ENCODE data around the gene CYP2J2. TPM values are rescaled to one million over a fixed set of nuclear protein-coding genes. Genes with fewer than 3 reads are reported as not detected.

Gene CYP2J2
- total RNA-seq, 1 experiment from 2014 or later, result 1.1 TPM

GRCh38 chr1:59917026-59917784, 9.4 kb downstream of the CYP2J2 start:
- Histone ChIP-seq H3K4me3 (replicated peaks in 1 of 2; ENCODE audit: low read depth in 1 of 2, low read length in 2 of 2) (no peak overlapping the region), H3K9ac (ENCODE audit: low read length) (no peak overlapping the region), H3K4me1 (ENCODE audit: control insufficient read depth in 1 of 2, insufficient read depth in 2 of 2, low read length in 2 of 2) (no peaks in the 10 kb centered on the region), H4K20me1 (ENCODE audit: insufficient read depth) (no peaks in the 10 kb centered on the region), H2AFZ (ENCODE audit: low read depth, low read length, poor library complexity, severe bottlenecking) (no peak overlapping the region), H3K27me3 (ENCODE audit: insufficient read depth, low read length) (no peaks in the 10 kb centered on the region), H3K27ac (ENCODE audit: low read depth, low read length) (no peak overlapping the region), H3K9me3 (ENCODE audit: control insufficient read depth in 1 of 2, insufficient read depth in 1 of 2, low read depth in 1 of 2, low read length in 2 of 2) (no peaks in the 10 kb centered on the region), H3K79me2 (ENCODE audit: insufficient read depth, low read length) (no peaks in the 10 kb centered on the region), H3K4me2 (ENCODE audit: low read length) (no peak overlapping the region), H3K36me3 (ENCODE audit: control insufficient read depth in 1 of 2, insufficient read depth in 2 of 2, low read length in 2 of 2) (no peaks in the 10 kb centered on the region), H3K9me2 (ENCODE audit: insufficient read depth) (no peaks in the 10 kb centered on the region)
- intact Hi-C loops (cut with micrococcal nuclease), result no loop called here
- DNase-seq (ENCODE audit: low read depth, low spot score) (no peak), ATAC-seq (no peak)
- POLR2A ChIA-PET, result no interaction called here
- TF ChIP-seq POLR2AphosphoS5 (IDR thresholded peaks at IDR 0.05; ENCODE audit: low read depth, low read length) (no peak), CBX3 (IDR thresholded peaks at IDR 0.05; ENCODE audit: low read depth) (no peak), ELF1 (IDR thresholded peaks at IDR 0.05; ENCODE audit: borderline replicate concordance, low read depth) (no peak), CTCF (IDR thresholded peaks at IDR 0.05 in 2 of 3, conservative IDR thresholded peaks at IDR 0.05 in 1 of 3; ENCODE audit: borderline replicate concordance in 1 of 3, insufficient read depth in 1 of 3, low read depth in 2 of 3, low read length in 2 of 3) (no peak), ZNF274 (IDR thresholded peaks at IDR 0.05; ENCODE audit: low read depth, low read length) (no peak), RAD21 (IDR thresholded peaks at IDR 0.05; ENCODE audit: low read depth) (no peak), CEBPB (IDR thresholded peaks at IDR 0.05; ENCODE audit: low read depth) (no peak), FOSL1 (IDR thresholded peaks at IDR 0.05; ENCODE audit: low read depth) (no peak), SRF (IDR thresholded peaks at IDR 0.05; ENCODE audit: low read depth) (no peak), POLR2A (IDR thresholded peaks at IDR 0.05; ENCODE audit: borderline replicate concordance, extremely low read depth, insufficient read depth, insufficient read length) (no peak), EZH2phosphoT487 (IDR thresholded peaks at IDR 0.05; ENCODE audit: borderline replicate concordance) (no peak), TCF7L2 (IDR thresholded peaks at IDR 0.05; ENCODE audit: borderline replicate concordance, extremely low read depth, insufficient read depth, insufficient read length) (no peak), ZBTB33 (IDR thresholded peaks at IDR 0.05; ENCODE audit: extremely low read depth, insufficient replicate concordance, low read length) (no peak), SIN3A (IDR thresholded peaks at IDR 0.05; ENCODE audit: low read depth) (no peak), SP1 (IDR thresholded peaks at IDR 0.05; ENCODE audit: low read depth) (no peak), ZFX (IDR thresholded peaks at IDR 0.05) (no peak)
- TF ChIP-seq, protein P1, sequence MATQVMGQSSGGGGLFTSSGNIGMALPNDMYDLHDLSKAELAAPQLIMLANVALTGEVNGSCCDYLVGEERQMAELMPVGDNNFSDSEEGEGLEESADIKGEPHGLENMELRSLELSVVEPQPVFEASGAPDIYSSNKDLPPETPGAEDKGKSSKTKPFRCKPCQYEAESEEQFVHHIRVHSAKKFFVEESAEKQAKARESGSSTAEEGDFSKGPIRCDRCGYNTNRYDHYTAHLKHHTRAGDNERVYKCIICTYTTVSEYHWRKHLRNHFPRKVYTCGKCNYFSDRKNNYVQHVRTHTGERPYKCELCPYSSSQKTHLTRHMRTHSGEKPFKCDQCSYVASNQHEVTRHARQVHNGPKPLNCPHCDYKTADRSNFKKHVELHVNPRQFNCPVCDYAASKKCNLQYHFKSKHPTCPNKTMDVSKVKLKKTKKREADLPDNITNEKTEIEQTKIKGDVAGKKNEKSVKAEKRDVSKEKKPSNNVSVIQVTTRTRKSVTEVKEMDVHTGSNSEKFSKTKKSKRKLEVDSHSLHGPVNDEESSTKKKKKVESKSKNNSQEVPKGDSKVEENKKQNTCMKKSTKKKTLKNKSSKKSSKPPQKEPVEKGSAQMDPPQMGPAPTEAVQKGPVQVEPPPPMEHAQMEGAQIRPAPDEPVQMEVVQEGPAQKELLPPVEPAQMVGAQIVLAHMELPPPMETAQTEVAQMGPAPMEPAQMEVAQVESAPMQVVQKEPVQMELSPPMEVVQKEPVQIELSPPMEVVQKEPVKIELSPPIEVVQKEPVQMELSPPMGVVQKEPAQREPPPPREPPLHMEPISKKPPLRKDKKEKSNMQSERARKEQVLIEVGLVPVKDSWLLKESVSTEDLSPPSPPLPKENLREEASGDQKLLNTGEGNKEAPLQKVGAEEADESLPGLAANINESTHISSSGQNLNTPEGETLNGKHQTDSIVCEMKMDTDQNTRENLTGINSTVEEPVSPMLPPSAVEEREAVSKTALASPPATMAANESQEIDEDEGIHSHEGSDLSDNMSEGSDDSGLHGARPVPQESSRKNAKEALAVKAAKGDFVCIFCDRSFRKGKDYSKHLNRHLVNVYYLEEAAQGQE (IDR thresholded peaks at IDR 0.05; ENCODE audit: low read depth), result no peak
- TF ChIP-seq, protein P2, sequence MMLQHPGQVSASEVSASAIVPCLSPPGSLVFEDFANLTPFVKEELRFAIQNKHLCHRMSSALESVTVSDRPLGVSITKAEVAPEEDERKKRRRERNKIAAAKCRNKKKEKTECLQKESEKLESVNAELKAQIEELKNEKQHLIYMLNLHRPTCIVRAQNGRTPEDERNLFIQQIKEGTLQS (IDR thresholded peaks at IDR 0.05), result no peak
- CTCF ChIA-PET, result no interaction called here
- BruUV-seq (replicated peaks), result no TSS peak
- RAD21 ChIA-PET (ENCODE audit: low non-redundant PET in 1 of 2, low total read pairs in 2 of 2, uncharacterized antibody in 2 of 2, unreplicated experiment in 2 of 2), result no interaction called here
